ENCODE data around the gene RBAK.
"Not testable (repeated sequence)": the region's sequence is repeated elsewhere in the genome, so short reads cannot be mapped to it uniquely, and the experiment has no call there.

The RBAK gene

GRCh38 chr7:5023626-5024025 lies 22.0 kb upstream of the RBAK start:
- H3K27me3 Mint-ChIP-seq; H3K4me3 Mint-ChIP-seq; H3K4me1 Mint-ChIP-seq; H3K36me3 Mint-ChIP-seq (ENCODE audit: insufficient read depth); DNase-seq (ENCODE audit: low spot score in 2 of 2); H3K27ac Mint-ChIP-seq (ENCODE audit: low read depth); ATAC-seq (replicated peaks; ENCODE audit: extremely low read depth, poor library complexity, severe bottlenecking): not testable (repeated sequence)
- H3K9me3 Mint-ChIP-seq, result peaks cover 13% of the 10 kb centered on the region

- not testable (repeated sequence) for H3K27me3 Mint-ChIP-seq; DNase-seq (ENCODE audit: low spot score in 2 of 2); H3K36me3 Mint-ChIP-seq (ENCODE audit: insufficient read depth); H3K27ac Mint-ChIP-seq (ENCODE audit: low read depth); H3K4me3 Mint-ChIP-seq; H3K4me1 Mint-ChIP-seq; ATAC-seq (replicated peaks; ENCODE audit: extremely low read depth, poor library complexity, severe bottlenecking); H3K9me3 Mint-ChIP-seq
Measured at GRCh38 chr7:5027796-5028410, 17.8 kb upstream of the RBAK start.

- not testable (repeated sequence) for ATAC-seq (replicated peaks; ENCODE audit: extremely low read depth, poor library complexity, severe bottlenecking); H3K27ac Mint-ChIP-seq (ENCODE audit: low read depth)
Measured at GRCh38 chr7:5033186-5033585, 12.5 kb upstream of the RBAK start.

GRCh38 chr7:5035276-5035675 lies 10.4 kb upstream of the RBAK start:
- DNase-seq (ENCODE audit: low spot score in 2 of 2), result no peak
- Mint-ChIP-seq H3K4me3 (no peak overlapping the region), H3K4me1 (no peaks in the 10 kb centered on the region), H3K27ac (ENCODE audit: low read depth) (no peak overlapping the region), H3K36me3 (ENCODE audit: insufficient read depth) (no peaks in the 10 kb centered on the region), H3K9me3 (no peaks in the 10 kb centered on the region), H3K27me3 (no peaks in the 10 kb centered on the region)
- no peak for ATAC-seq (replicated peaks; ENCODE audit: extremely low read depth, poor library complexity, severe bottlenecking)

More at GRCh38 chr7:5033186-5033585, 12.5 kb upstream of the RBAK start:
- H3K4me1 Mint-ChIP-seq; H3K9me3 Mint-ChIP-seq; DNase-seq (ENCODE audit: low spot score in 2 of 2); H3K36me3 Mint-ChIP-seq (ENCODE audit: insufficient read depth); H3K4me3 Mint-ChIP-seq; H3K27me3 Mint-ChIP-seq: not testable (repeated sequence)

GRCh38 chr7:5036446-5036845 lies 9.2 kb upstream of the RBAK start:
- Mint-ChIP-seq H3K27ac (ENCODE audit: low read depth) (no peak overlapping the region), H3K36me3 (ENCODE audit: insufficient read depth) (no peaks in the 10 kb centered on the region), H3K4me3 (no peak overlapping the region), H3K9me3 (no peaks in the 10 kb centered on the region), H3K4me1 (no peaks in the 10 kb centered on the region), H3K27me3 (no peaks in the 10 kb centered on the region)
- ATAC-seq (replicated peaks; ENCODE audit: extremely low read depth, poor library complexity, severe bottlenecking) (no peak), DNase-seq (ENCODE audit: low spot score in 2 of 2) (no peak)

- Mint-ChIP-seq H3K27ac (ENCODE audit: low read depth) (no peak overlapping the region), H3K36me3 (ENCODE audit: insufficient read depth) (peaks cover 7% of the 10 kb centered on the region), H3K27me3 (no peaks in the 10 kb centered on the region), H3K4me1 (peaks cover 6% of the 10 kb centered on the region), H3K9me3 (no peaks in the 10 kb centered on the region), H3K4me3 (no peak overlapping the region)
- DNase-seq (ENCODE audit: low spot score in 2 of 2), result no peak
- ATAC-seq (replicated peaks; ENCODE audit: extremely low read depth, poor library complexity, severe bottlenecking), result no peak
Measured at GRCh38 chr7:5041047-5041446, 4.6 kb upstream of the RBAK start.

- no peak overlapping the region for H3K4me3 Mint-ChIP-seq
Measured at GRCh38 chr7:5043661-5044060, 2.0 kb upstream of the RBAK start.

GRCh38 chr7:5046397-5046732 lies 705 bp downstream of the RBAK start:
- not testable (repeated sequence) for ATAC-seq (replicated peaks; ENCODE audit: extremely low read depth, poor library complexity, severe bottlenecking); H3K27me3 Mint-ChIP-seq; DNase-seq (ENCODE audit: low spot score in 2 of 2); H3K9me3 Mint-ChIP-seq
- H3K36me3 Mint-ChIP-seq (ENCODE audit: insufficient read depth), result peaks cover 35% of the 10 kb centered on the region
- H3K4me3 Mint-ChIP-seq, result peak overlapping the region; percentile 85
- H3K4me1 Mint-ChIP-seq, result peaks cover 32% of the 10 kb centered on the region
- H3K27ac Mint-ChIP-seq (ENCODE audit: low read depth), result peak overlapping the region; percentile 93

More at GRCh38 chr7:5043661-5044060, 2.0 kb upstream of the RBAK start:
- Mint-ChIP-seq H3K4me1 (peaks cover 20% of the 10 kb centered on the region), H3K36me3 (ENCODE audit: insufficient read depth) (peaks cover 16% of the 10 kb centered on the region), H3K27ac (ENCODE audit: low read depth) (no peak overlapping the region), H3K9me3 (no peaks in the 10 kb centered on the region), H3K27me3 (no peaks in the 10 kb centered on the region)
- DNase-seq (ENCODE audit: low spot score in 2 of 2), result no peak
- no peak for ATAC-seq (replicated peaks; ENCODE audit: extremely low read depth, poor library complexity, severe bottlenecking)

- Mint-ChIP-seq H3K4me3 (peak overlapping the region; percentile 85), H3K36me3 (ENCODE audit: insufficient read depth) (peaks cover 39% of the 10 kb centered on the region), H3K4me1 (peaks cover 39% of the 10 kb centered on the region)
- not testable (repeated sequence) for H3K27ac Mint-ChIP-seq (ENCODE audit: low read depth); DNase-seq (ENCODE audit: low spot score in 2 of 2); H3K9me3 Mint-ChIP-seq; ATAC-seq (replicated peaks; ENCODE audit: extremely low read depth, poor library complexity, severe bottlenecking); H3K27me3 Mint-ChIP-seq
Measured at GRCh38 chr7:5047127-5047526, 1.5 kb downstream of the RBAK start.

- H3K9me3 Mint-ChIP-seq, result peaks cover 26% of the 10 kb centered on the region
Measured at GRCh38 chr7:5050676-5051075, 5.0 kb downstream of the RBAK start.

GRCh38 chr7:5051731-5052130 lies 6.1 kb downstream of the RBAK start:
- ATAC-seq (replicated peaks; ENCODE audit: extremely low read depth, poor library complexity, severe bottlenecking); H3K4me3 Mint-ChIP-seq; DNase-seq (ENCODE audit: low spot score in 2 of 2); H3K27me3 Mint-ChIP-seq; H3K27ac Mint-ChIP-seq (ENCODE audit: low read depth): not testable (repeated sequence)
- H3K36me3 Mint-ChIP-seq (ENCODE audit: insufficient read depth), result peaks cover 57% of the 10 kb centered on the region
- H3K9me3 Mint-ChIP-seq, result peaks cover 26% of the 10 kb centered on the region
- H3K4me1 Mint-ChIP-seq, result peaks cover 53% of the 10 kb centered on the region

More at GRCh38 chr7:5050676-5051075, 5.0 kb downstream of the RBAK start:
- no peak for ATAC-seq (replicated peaks; ENCODE audit: extremely low read depth, poor library complexity, severe bottlenecking)
- no peak overlapping the region for H3K4me3 Mint-ChIP-seq
- H3K27ac Mint-ChIP-seq (ENCODE audit: low read depth), result no peak overlapping the region
- peaks cover 53% of the 10 kb centered on the region for H3K36me3 Mint-ChIP-seq (ENCODE audit: insufficient read depth)
- no peak for DNase-seq (ENCODE audit: low spot score in 2 of 2)
- no peaks in the 10 kb centered on the region for H3K27me3 Mint-ChIP-seq
- H3K4me1 Mint-ChIP-seq, result peaks cover 52% of the 10 kb centered on the region

GRCh38 chr7:5053175-5053574 lies 7.5 kb downstream of the RBAK start:
- Mint-ChIP-seq H3K27me3 (no peaks in the 10 kb centered on the region), H3K9me3 (peaks cover 26% of the 10 kb centered on the region), H3K36me3 (ENCODE audit: insufficient read depth) (peaks cover 66% of the 10 kb centered on the region), H3K4me3 (no peak overlapping the region), H3K27ac (ENCODE audit: low read depth) (no peak overlapping the region), H3K4me1 (peaks cover 50% of the 10 kb centered on the region)
- DNase-seq (ENCODE audit: low spot score in 2 of 2), result no peak
- ATAC-seq (replicated peaks; ENCODE audit: extremely low read depth, poor library complexity, severe bottlenecking), result no peak

- Mint-ChIP-seq H3K9me3 (peaks cover 29% of the 10 kb centered on the region), H3K27ac (ENCODE audit: low read depth) (no peak overlapping the region), H3K4me1 (peaks cover 2% of the 10 kb centered on the region), H3K27me3 (no peaks in the 10 kb centered on the region), H3K36me3 (ENCODE audit: insufficient read depth) (peaks cover 54% of the 10 kb centered on the region), H3K4me3 (no peak overlapping the region)
- no peak for ATAC-seq (replicated peaks; ENCODE audit: extremely low read depth, poor library complexity, severe bottlenecking)
- DNase-seq (ENCODE audit: low spot score in 2 of 2), result no peak
Measured at GRCh38 chr7:5063698-5064097, 18.0 kb downstream of the RBAK start.
